CD4-positive, alpha-beta T cell treated with Interleukin-2 at 100 ng/mL for 4 hours (primary cell): ENCODE results near the gene PKD1L1.

ENCODE experiments used
- DNase-seq: peaks from one replicate; pipeline ENCODE4 v3.0.0-alpha.2; 2020; ENCODE audit warnings: low spot score

The PKD1L1 gene

DNA sequence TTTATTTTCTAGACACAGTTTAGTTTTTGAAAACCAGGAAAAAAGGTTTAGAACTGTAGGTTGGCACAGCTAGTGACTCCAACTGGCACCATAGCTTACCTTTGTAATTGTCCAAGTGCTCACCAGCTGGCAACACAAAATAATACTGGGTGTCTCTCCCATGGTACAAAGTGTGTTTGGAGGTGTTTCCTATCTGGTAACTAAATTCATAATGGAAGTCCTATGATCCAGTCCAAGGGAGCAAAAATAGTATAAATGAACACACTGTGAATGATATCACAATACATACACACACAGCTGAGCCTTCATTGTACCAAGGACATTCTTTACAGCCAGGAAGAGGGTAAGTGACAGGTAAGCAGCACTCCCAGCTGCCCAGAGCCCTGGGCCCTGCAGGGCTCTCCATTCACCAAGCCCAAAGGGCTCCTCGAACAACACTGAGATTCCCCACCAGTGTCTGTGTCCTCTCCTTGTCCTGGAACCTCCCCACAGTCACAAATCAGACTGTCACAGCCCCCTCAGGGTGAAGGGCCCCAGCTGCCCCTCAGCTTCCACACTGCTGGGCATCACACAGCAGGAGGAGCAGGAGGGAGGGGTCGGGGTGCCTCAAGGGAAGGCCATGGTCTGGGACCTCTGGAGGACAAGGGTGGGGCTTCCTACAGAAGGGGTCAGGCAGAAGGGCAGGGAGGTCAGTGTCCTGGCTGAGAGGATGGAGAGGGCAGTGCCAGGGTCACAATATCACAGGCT lies 72.1 kb downstream of the PKD1L1 start:
- no peak for DNase-seq

DNA sequence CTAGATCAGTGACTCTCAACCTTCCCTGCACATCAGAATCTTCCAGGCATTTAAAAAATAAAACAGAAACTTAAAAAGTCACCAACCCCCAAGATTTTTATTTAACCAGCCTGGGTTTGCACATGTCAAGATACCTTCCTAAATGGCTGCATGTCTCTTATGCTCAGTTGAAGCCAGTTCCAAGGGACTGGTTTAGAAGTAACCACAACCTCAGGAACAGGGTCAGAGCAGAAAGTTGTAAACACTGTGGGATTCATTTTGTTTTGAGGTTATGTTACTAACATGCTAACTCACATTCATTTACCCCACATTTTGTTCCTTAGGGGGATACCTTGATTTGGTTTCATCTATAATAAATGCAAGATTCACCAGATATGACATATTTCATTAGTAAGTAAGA lies 72.9 kb downstream of the PKD1L1 start:
- DNase-seq: no peak

GRCh38 chr7:47873762-47874161 lies 74.5 kb downstream of the PKD1L1 start:
- DNase-seq: no peak

DNA sequence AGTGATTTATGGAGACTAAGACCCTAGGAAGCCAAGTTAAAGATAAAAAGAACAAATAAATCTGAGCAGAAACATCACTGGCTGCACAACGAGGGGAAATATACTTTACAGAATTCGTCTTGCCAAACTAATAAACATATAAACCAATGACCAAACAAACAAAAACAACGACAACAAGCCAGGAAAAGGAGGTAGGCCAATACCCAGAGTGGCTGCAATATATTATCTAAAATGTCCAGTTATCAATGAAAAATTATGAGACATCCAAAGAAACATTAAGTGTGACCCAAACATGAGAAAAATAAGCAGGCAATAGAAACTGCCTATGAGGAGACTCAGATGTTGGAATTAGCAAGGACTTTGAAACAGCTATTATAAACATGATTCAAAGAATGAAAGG lies 81.0 kb downstream of the PKD1L1 start:
- no peak for DNase-seq

GRCh38 chr7:47866120-47866519 lies 82.1 kb downstream of the PKD1L1 start:
- DNase-seq: no peak

DNA sequence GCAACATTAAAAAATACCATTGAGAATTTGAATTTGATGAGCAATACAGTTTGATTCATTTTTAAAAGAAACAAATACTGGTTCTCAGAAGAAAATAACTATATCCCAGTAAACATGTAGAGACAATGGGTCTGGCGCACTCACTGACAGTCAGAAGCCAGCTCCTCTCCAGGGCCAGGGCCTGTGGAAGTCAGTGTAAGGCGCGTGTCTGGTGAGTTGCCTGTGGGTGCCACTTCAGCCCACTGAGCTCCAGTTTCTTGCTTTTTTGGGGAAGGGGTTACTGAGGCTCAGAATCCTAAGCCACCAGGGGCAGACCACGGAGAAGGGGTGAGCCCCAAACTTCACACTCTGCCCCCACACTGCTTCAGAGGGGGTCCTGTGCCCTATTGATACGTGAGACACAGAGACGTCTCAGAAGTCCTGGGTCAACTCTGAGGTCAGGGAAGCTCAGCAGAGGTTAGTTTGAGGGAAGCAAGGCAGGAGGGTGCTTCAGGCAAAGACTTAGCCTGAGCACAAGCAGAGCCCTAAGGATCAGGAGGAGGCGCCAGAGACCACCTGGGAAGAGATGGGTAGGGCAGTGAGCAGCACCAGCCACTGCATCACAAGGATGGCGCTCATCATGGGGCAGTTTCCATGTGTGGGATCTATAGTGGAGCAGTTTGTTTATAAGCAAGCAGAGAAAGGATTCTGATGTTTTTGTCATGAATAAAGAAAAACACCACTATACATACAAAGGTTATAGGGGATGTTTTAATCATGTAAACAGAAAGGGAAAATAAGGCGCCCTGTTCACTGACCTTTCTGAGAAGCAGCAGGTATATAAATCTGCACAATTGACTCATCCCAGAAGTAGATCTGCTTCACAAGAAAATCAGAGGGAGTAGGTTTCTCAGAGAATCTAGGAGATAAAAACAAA lies 95.7 kb downstream of the PKD1L1 start:
- DNase-seq: no peak

DNA sequence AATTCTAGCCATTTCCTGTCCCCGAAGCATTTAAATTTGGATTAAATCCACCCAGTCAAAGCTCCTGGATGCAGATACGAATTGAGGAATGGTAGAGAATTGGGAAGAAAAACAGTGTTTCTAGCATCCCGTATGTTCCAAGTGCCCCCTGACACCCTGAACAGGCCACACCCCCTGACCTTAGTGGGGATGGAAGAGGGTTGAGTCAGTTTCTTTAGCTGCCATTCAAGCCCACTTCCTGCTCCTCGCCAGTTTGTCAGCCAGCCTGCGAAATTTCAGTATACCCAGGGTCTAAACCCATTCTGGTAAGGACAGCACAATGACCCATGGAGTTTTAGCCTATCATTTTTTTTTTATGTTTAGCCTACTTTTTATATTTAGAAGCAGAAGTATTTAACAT lies 101.1 kb downstream of the PKD1L1 start:
- no peak for DNase-seq

DNA sequence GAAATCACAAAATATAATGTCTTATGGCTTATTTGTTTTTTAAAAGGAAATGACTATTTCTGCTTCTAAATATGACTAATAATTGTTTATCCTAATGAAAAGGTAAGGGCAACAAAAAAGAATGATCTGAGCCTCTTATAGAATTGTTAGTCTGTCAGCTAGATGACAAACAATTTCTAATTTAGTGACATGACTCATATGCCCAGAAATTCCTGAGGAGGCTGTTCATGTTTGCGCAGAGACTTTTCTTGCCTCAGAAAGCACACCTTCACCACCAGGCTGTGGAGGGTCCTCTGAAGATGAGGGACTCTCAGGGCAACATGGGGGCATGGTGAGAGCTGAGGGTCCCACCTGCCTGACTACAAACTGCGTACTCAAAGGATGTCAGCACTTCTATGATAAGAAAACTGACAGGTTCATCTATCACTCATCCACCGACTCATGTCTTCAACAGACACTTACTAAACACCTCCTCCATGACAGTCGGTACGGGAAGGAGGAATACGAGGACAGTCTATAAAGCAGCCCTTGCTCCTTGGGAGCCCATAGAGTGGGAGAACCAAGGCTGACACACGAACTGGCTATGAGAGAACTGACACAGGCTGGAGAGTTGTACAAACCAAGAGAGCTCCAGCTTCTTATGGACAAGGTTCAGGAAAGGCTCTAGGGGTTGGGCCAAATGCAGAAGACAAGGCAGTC lies 102.0 kb downstream of the PKD1L1 start:
- no peak for DNase-seq

DNA sequence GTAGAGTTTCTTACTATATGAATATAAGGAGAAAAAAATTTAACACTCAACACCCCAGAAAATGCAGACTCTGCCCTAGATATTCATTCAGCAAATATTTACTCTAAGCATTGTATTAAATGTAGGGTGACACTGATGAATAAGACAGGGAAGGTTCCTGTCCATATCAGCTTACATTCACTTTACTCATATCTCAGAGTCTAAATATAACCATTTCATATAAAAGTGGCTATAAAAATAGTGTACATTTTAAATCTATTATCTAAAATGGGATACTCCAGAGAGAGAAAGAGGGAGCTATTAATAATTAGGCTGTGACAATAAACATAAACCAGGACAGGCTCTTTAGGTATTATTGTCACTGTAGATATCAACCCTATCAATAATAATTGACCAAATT lies 104.0 kb downstream of the PKD1L1 start:
- no peak for DNase-seq

GRCh38 chr7:47843291-47843690 lies 105.0 kb downstream of the PKD1L1 start:
- no peak for DNase-seq

DNA sequence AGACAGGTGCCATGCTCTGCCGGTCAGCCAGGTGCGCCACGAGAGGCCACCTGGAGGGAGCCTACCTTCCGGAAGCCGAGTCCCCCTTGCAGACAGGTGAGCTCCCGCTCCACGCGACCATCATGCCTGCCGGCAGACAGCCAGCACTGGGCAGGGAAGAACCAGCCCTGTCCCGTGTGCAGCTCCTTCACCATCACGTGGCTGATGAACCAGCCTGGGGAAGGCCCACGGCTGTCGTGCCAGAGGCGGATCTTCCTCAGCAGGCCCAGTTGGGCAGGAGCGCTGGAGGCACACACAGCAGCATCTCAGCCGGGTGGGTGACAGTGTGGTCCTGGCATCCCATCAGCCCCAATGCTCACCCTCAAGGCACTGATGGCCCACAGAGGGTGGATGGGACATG lies 108.9 kb downstream of the PKD1L1 start:
- DNase-seq: no peak

- DNase-seq: no peak
Observed at GRCh38 chr7:47837826-47838225, 110.4 kb downstream of the PKD1L1 start.

GRCh38 chr7:47836503-47837202 lies 111.6 kb downstream of the PKD1L1 start:
- DNase-seq: no peak

- DNase-seq: no peak
Observed at GRCh38 chr7:47836080-47836479, 112.2 kb downstream of the PKD1L1 start.

- no peak for DNase-seq
Observed at GRCh38 chr7:47833211-47833610, 115.1 kb downstream of the PKD1L1 start.

DNA sequence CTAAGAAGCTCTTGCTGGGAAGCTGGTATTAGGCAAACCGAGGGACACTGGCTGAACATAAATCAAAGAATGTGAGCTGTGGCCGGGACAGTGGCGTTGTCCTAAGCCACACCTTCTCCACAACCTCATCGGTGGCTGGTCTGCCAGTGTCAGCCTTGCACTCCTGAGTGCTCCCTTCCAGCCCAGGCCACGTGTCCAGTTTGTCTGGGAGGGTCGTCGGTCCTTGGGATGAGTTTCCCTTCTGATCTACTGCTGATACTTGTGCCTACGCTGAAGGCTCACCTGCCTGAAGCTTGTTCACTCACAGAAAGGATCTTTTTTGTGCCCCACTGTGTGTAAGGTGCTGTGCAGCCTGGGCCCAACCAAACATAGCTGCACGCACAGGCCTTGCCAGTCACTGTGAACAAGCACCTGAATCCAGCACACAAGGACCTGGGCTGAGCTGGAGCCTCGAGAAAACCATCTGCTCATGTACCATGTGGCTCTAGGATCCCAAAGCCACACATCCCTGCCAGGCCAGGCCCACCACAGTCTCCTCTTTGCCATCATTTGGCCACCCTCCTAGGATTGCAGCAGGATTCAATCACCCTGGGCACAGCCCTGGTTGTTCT lies 116.1 kb downstream of the PKD1L1 start:
- no peak for DNase-seq

DNA sequence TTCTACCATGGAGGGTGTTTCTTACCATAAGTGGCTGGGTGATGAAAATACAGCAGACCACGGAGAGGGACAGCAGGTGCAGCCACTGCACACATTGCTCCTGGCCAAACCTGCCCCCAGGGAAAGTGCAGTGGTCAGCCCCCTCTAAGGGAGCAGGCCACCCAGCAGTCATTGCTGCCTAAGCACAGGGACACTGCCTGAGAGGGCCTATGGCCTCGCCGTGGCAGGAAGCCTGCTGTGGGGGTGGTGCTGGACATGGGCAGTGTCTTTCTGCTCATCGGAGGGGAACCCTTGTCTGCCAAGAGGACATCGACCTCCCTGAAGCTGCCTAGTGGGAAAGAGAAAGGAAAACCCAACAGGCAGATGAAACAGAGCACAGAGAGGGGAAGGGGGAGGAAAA lies 118.3 kb downstream of the PKD1L1 start:
- no peak for DNase-seq

GRCh38 chr7:47827871-47828270 lies 120.4 kb downstream of the PKD1L1 start:
- DNase-seq: no peak

- DNase-seq: no peak
Observed at GRCh38 chr7:47827351-47827756, 120.9 kb downstream of the PKD1L1 start.

GRCh38 chr7:47826754-47827153 lies 121.5 kb downstream of the PKD1L1 start:
- no peak for DNase-seq

GRCh38 chr7:47819607-47819920 lies 128.7 kb downstream of the PKD1L1 start:
- DNase-seq: no peak
